NCI-H1417 (cell line): ENCODE measurements around the gene PLA2G4D.

Experiments used
- DNase-seq, 3 experiments: peaks; one replicate each; lab custom pipeline; 2025; lab: John Stamatoyannopoulos, UW

The PLA2G4D gene

DNA sequence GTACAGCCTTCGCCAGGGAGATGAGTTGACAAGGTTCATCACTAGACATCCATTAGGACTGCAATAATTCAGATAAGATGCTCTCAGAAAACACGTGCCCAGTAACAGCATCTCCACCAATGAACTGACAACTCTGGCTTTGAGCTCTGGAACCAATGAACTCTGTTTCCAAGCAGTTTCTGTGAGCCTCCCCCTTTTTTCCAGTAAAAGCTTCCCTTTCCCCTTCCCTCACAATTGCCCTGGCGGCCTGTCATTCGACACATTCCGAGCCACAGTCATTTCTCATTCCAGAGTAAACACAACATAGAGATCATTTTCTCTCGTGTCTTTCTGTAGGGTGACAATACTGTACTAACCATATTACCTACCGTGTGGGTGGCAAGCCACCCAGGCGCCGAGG is 3.6 kb downstream of the PLA2G4D start:
- no peak for DNase-seq

GRCh38 chr15:42090370-42090769 is 4.0 kb downstream of the PLA2G4D start:
- DNase-seq: no peak

DNA sequence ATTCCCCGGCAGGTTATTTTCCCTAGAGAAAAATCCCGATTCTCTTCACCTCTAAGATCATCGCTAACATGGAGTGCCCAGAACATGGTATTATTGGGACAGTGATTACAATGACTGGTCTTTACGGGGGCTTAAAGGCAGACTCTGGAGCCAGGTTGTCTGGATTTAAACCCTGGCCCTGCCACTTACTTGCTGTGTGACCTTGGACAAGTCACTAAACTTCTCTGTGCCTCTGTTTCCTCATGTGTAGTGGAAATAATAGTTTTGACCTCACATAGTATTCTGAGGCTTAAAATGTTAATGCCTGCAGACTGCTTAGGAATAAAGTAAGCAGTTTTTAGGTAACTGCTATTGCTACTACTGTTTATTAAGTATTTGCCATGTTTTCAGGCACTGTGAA is 4.4 kb downstream of the PLA2G4D start:
- no peak for DNase-seq

DNA sequence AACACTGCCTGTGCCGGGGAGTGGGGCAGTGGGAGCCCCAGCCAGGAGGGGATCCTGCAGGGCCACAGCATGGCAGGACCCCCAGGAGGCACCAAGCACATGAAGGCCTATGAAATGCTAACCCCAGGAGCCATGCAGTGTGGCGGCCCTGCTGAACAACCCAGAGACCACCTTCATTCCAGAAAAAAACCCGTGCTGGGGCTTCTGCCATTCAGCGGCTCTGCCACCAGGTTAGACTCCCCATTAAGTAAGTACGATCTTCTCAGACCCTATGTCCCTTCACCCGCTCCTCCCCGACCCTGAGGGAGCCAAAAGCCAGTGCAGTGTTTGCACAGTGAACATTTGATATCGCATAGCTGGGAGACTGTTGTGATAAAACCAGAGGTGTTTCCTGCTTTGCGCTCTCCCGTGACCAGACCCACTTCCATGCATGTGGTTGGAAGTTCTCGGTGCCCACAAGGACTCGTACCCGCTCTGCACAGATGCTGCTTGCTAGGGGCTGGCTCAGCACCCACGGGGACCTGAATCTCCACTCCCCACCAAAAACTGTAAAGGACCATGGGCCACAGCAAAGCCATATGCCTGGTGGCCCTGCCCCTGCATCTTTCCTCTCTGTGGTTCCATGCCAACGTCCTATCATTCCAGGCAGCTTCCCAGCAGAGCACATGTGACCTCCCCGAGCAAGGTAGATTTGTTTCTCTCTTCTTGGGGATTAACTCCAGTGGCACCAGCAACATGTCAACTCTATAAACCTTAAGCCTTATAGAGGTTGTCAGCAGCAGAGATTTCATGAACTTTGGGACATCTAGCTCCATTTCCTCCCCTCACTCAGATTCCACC is 5.3 kb downstream of the PLA2G4D start:
- DNase-seq: peak in 2 of 3 experiments; percentile 2 to 30

DNA sequence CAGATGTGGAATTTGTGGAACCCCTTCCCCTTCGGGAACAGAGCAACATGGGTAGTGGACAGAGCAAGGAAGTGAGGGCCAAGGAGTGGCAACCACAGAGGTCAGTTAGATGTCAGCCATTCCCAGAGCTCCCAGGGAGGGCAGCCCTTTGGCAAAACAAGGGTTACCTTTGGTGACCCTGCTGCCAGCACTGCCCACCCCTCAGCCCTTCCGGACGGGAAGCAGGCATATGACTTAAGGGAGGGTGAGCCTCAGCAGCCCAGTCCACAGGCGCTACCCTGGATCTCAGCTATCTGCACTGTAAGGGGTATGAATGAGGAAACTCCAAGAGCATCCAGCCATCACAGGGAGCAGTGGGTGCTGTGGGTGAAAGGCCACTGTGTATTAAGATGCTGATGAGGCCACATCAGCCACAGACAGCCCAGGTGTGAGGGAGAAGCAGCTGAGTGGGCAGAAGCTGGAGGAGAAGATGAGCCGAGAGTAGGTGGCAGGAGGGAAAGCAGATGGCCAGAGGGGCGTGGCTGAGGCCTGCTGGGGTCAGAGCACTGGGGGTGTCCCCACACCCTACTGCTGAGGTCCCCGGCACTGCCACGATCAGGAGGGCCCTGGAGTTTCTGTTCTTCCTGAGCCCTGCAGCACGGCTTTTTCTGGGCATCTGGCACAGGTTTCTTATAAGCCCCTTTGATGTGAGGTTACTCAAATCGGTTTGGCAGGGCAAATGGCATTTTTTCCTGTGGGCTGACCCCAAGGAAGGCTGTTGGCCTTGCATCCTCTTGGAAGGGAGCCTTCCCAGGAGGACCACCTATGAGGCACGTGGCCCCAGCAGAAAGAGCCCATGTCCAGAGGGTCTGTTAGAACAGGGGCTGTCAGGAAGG is 6.2 kb downstream of the PLA2G4D start:
- DNase-seq: no peak

DNA sequence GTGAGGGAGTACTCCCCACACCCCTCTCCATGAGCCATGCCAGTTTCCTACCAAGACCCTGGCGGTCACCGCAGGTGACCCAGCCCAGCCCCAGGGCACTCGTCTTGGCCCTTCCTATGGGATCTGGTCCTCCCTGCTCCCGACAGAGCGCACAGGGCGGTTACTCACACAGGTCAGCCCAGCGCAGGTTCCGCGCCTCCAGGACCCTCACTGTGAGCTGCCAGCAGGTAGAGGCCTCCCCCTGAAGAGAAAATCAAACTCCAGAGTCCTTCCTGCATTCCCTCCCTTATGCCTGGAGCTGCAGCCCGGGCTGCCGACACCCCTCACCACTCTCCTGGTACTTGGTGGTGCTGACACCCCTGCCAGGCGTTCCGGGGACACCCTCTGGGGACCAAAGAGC is 6.9 kb downstream of the PLA2G4D start:
- DNase-seq: no peak

GRCh38 chr15:42085721-42086120 is 8.6 kb downstream of the PLA2G4D start:
- no peak for DNase-seq

DNA sequence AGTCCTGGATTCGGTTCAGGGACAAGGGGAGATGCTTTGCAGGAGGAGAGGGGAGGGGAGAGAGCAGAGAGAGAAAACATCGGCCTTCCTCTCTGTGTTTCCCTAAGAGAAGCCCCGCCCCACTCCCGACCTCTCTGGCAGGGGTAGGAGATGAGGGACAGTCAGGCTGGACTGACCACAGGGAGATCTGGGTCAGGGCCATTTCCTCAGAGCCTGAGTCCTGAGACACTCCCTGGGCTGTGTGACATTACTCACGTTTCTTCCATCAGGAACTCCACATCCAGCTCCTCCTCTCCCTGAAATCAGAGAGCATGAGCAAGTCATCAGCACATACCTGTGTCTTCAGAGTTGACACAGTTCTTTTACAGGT is 9.1 kb downstream of the PLA2G4D start:
- no peak for DNase-seq

DNA sequence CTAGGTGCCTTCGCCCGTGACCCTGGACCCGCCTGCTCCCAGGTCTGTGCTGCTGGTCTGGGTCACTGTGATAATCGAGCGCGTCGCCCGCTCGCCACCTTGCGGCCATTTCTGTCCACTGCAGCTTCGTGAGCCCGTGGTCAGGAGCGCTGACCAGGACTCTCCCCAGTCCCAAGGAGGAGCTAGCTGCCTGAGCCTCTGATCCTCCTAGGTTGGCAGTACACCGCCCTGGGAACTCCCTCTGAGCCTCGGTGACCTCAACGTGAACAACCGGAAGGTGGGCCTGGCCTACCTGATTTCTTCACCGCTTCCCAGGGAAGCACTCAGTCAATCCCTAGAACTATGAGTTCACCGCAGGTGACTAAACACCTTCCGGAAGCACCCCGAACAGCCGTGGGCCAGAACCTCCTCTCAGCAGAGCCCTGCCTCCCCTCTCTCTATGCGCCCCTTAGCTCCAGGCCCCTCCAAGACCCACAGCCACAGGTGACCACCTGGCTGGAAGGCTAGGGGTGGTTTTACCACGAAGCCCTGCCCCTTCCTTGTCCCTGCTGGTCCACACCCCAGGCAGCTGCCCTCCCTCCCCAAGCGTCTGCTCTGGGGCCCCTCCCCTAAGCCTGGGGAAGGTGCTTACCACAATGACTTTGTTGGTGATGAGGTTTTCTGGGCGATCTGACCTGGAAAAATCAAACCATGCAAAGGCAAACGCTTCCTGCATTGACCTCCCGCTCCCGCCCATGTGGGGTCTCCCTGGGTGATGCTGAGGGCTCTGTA is 9.7 kb downstream of the PLA2G4D start:
- peak; percentile 16 to 62 (median 32) for DNase-seq

- no peak for DNase-seq
These were observed 10.4 kb downstream of the PLA2G4D start for GRCh38 chr15:42083916-42084315.

DNA sequence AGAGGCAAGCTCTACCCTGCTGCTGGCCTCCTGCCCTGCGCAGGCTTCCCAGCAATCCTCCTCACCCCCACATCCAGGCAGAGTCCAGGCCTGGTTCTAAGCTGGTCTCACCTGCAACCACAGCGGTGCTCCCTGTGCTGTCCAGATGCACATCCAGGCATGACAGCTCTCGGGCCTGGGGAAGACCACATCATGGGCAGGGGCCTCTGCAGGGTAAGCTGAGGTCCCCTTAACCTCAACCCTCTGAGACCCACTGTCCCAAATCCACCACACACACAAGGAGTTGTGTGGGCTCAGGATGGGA is 10.8 kb downstream of the PLA2G4D start:
- DNase-seq: no peak

DNA sequence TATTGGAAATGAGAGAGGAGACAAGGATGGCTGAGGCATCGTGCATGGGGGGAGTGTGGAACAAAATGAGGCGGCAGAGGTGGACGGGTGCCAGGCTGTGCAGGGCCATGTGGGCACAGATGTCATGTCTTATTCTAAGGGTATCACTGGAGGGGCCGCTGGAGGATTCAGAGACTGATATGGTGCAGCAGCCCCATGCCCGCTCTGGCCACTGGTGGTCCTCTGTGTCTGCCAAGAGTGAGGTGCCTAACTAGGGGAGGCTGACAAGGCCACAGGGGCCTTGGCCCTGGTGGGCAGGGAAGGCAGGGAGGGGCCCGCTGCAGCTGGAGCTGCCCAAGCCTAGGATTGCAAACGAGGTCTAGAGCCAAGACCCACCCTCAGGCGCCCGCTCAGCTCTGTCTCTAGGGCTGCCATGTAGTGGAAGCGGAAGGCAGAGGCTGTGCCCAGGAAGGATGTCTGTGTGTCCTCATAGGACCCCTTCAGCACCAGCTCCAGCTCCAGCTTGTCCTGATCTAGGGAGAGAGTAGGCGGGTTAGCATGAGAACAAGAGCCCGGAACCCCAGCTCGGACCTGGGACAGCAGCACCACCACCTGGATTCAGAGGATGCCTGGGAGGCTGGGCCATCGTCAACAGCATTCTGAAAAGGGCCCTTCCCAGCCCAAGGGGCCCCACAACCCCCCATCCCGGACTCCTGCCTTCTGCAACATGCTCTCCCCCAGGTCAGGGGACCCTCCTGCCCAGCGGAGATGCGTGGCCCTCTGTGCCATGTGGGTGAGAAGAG is 11.3 kb downstream of the PLA2G4D start:
- DNase-seq: no peak

DNA sequence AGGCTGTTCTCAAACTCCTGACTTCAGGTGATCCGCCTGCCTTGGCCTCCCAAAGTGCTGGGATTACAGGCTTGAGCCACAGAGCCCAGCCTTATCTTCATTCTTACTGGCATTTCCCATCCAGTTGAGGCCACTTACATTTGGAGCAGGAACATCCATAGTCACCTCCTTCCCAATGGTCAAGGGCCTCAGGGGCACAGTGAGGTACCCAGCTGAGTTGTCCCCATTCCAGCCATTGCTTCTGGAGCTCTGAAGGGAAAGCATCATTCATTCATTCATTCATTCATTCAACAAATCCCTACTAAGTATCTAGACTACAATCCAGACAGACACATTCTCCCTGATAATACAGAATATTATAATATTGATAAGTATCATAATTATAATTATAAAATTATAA is 12.2 kb downstream of the PLA2G4D start:
- DNase-seq: no peak

DNA sequence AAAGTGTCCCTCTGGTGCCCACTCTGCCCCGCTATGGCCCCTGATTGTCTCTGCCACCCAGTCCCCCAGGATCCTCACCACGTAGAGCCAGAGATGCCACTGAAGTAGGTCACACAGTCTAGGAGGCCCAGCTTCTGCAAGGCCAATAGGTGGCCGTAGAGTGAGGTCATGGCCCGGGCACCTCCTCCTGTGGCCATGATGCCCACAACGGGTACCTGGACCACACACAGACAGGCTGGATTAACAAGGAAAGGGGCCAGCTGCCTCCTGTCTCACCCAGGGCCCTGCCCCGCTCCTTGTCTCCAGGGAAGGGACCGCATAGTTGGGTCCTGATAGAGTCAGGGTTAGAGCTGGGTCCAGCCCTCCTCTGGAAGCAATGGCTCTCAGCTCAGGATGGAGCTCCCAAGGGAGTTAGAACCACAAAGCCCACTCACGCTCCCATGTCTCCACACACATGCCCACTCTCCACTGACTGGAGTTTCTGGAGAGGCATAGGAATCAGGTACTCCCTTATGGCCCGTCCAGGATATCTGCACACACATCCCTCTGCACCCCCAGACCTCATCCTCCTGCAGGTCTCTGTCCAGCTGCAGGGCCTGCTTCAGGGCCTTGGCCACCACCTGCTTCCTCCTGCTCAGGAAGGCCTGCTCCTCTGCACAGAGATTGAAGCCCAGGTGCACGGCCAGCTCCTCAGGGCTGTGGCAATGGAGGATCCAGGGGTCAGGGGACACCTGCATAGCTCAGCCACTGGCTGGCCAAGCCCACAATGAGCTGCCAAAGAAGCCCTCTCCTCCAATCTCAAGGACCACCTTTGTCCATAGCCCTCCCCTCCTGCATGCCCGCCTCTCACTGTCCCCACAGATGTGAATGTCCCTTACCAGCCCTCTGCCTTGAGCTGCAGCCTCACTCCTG is 13.2 kb downstream of the PLA2G4D start:
- no peak for DNase-seq

- DNase-seq: no peak
These were observed 14.0 kb downstream of the PLA2G4D start for GRCh38 chr15:42080186-42080918.

GRCh38 chr15:42079401-42079908 is 14.9 kb downstream of the PLA2G4D start:
- no peak for DNase-seq

GRCh38 chr15:42078903-42079302 is 15.5 kb downstream of the PLA2G4D start:
- DNase-seq: no peak

DNA sequence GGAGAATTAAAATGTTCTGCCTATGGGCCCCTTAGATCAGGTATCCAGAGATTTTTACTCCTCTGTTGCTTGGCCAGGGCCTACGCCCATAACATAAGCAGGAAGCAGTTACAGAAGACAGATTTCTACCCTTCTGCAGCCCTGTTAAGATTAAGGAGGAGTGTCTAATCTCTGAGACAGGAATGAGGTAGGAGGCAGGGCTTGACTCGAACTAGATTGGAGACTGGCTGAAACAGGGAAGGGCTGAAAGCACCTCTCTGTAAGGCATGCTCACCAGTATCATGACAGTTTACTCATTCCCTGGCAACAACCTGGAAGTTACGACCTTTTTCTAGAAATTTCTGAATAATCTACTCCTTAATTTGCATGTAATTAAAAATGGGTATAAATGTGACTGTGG is 16.7 kb downstream of the PLA2G4D start:
- DNase-seq: no peak

DNA sequence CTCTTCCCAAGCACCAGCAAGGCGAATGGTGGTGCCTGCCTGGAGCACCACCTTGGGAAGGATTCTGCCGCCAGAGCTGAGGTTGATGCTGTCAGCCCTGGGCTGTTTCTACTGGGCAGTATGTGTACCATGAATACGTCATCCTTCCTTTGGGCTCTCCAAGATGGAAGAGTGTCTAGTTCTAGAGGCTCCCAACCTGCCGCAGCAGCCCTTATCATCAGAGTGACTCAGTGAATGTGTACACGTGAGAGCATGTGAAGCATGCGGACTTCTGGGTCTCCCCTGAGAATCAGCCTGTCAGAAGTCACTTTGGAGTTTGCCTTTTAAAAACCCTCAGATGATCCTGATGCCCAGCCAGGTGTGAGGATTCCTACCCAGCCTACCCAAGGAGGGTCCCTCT is 20.9 kb downstream of the PLA2G4D start:
- no peak for DNase-seq

- DNase-seq: no peak
These were observed 22.1 kb downstream of the PLA2G4D start for GRCh38 chr15:42072141-42072685.
